Memory B cell (primary cell): Measurements from ENCODE around the gene PTPN14.
"Not testable (repeated sequence)": the region's sequence is repeated elsewhere in the genome, so short reads cannot be mapped to it uniquely, and the experiment has no call there.

Experiments used
- ATAC-seq: fragments of 150-1000 bp; cut with Tn5 transposase; 2 replicates; pipeline ENCODE4 v1.10.0; 2021; ENCODE audit warnings: low read depth, mild to moderate bottlenecking, moderate library complexity
- DNase-seq, 2 donors: peaks; one replicate each; pipeline ENCODE4 v3.0.0; 2022; ENCODE audit warnings: low spot score in 2 of 2
- H3K27ac Mint-ChIP-seq: one replicate; pipeline ENCODE4 v1.8.0; 2022; ENCODE audit warnings: mild to moderate bottlenecking, moderate library complexity, mixed read lengths
- H3K27me3 Mint-ChIP-seq: one replicate; pipeline ENCODE4 v1.8.0; 2022; ENCODE audit warnings: mixed read lengths
- H3K36me3 Mint-ChIP-seq: one replicate; pipeline ENCODE4 v1.8.0; 2022; ENCODE audit warnings: mild to moderate bottlenecking, mixed read lengths
- H3K4me1 Mint-ChIP-seq: one replicate; pipeline ENCODE4 v1.8.0; 2022; ENCODE audit warnings: mixed read lengths
- H3K4me3 Mint-ChIP-seq: one replicate; pipeline ENCODE4 v1.8.0; 2022; ENCODE audit warnings: mild to moderate bottlenecking, moderate library complexity, mixed read lengths
- H3K9me3 Mint-ChIP-seq: one replicate; pipeline ENCODE4 v1.8.0; 2022; ENCODE audit warnings: mixed read lengths

Gene PTPN14

GRCh38 chr1:214499732-214500131, 51.7 kb downstream of the PTPN14 start:
- H3K27me3 Mint-ChIP-seq, result peaks cover 2% of the 10 kb centered on the region
- no peak for ATAC-seq

GRCh38 chr1:214498021-214498420, 53.4 kb downstream of the PTPN14 start:
- Mint-ChIP-seq H3K4me3 (no peak overlapping the region), H3K36me3 (no peaks in the 10 kb centered on the region), H3K9me3 (no peaks in the 10 kb centered on the region), H3K4me1 (no peaks in the 10 kb centered on the region), H3K27me3 (peaks cover 2% of the 10 kb centered on the region), H3K27ac (no peak overlapping the region)
- DNase-seq, result no peak
- no peak for ATAC-seq

More at GRCh38 chr1:214499732-214500131, 51.7 kb downstream of the PTPN14 start:
- no peaks in the 10 kb centered on the region for H3K36me3 Mint-ChIP-seq
- no peak overlapping the region for H3K4me3 Mint-ChIP-seq
- no peaks in the 10 kb centered on the region for H3K4me1 Mint-ChIP-seq
- no peak for DNase-seq
- no peaks in the 10 kb centered on the region for H3K9me3 Mint-ChIP-seq
- H3K27ac Mint-ChIP-seq, result no peak overlapping the region

GRCh38 chr1:214496126-214496525, 55.3 kb downstream of the PTPN14 start:
- Mint-ChIP-seq H3K4me3 (no peak overlapping the region), H3K27ac (no peak overlapping the region), H3K9me3 (no peaks in the 10 kb centered on the region), H3K36me3 (no peaks in the 10 kb centered on the region), H3K27me3 (peaks cover 2% of the 10 kb centered on the region), H3K4me1 (no peaks in the 10 kb centered on the region)
- no peak for ATAC-seq
- DNase-seq, result no peak

GRCh38 chr1:214494706-214495105, 56.7 kb downstream of the PTPN14 start:
- ATAC-seq (no peak), DNase-seq (no peak)
- no peaks in the 10 kb centered on the region for H3K36me3 Mint-ChIP-seq
- no peak overlapping the region for H3K4me3 Mint-ChIP-seq
- H3K27ac Mint-ChIP-seq, result no peak overlapping the region
- H3K9me3 Mint-ChIP-seq, result no peaks in the 10 kb centered on the region
- H3K27me3 Mint-ChIP-seq, result peaks cover 2% of the 10 kb centered on the region
- no peaks in the 10 kb centered on the region for H3K4me1 Mint-ChIP-seq

- not testable (repeated sequence) for H3K4me3 Mint-ChIP-seq, H3K4me1 Mint-ChIP-seq, H3K27ac Mint-ChIP-seq, DNase-seq, ATAC-seq, H3K36me3 Mint-ChIP-seq, H3K9me3 Mint-ChIP-seq, H3K27me3 Mint-ChIP-seq
Observed at GRCh38 chr1:214494179-214494578, 57.2 kb downstream of the PTPN14 start.

GRCh38 chr1:214493126-214493796, 58.1 kb downstream of the PTPN14 start:
- Mint-ChIP-seq H3K27me3 (peaks cover 2% of the 10 kb centered on the region), H3K27ac (no peak overlapping the region), H3K36me3 (no peaks in the 10 kb centered on the region), H3K9me3 (no peaks in the 10 kb centered on the region), H3K4me1 (no peaks in the 10 kb centered on the region), H3K4me3 (no peak overlapping the region)
- DNase-seq (no peak), ATAC-seq (no peak)

- Mint-ChIP-seq H3K27me3 (peaks cover 2% of the 10 kb centered on the region), H3K4me1 (no peaks in the 10 kb centered on the region), H3K27ac (no peak overlapping the region), H3K9me3 (no peaks in the 10 kb centered on the region), H3K36me3 (no peaks in the 10 kb centered on the region), H3K4me3 (no peak overlapping the region)
- no peak for ATAC-seq
- no peak for DNase-seq
Observed at GRCh38 chr1:214492401-214493075, 58.9 kb downstream of the PTPN14 start.

- H3K36me3 Mint-ChIP-seq, result no peaks in the 10 kb centered on the region
- ATAC-seq, result no peak
- H3K27ac Mint-ChIP-seq, result no peak overlapping the region
- no peaks in the 10 kb centered on the region for H3K9me3 Mint-ChIP-seq
- no peak for DNase-seq
- H3K4me3 Mint-ChIP-seq, result no peak overlapping the region
- H3K27me3 Mint-ChIP-seq, result peaks cover 2% of the 10 kb centered on the region
- H3K4me1 Mint-ChIP-seq, result no peaks in the 10 kb centered on the region
Observed at GRCh38 chr1:214491468-214492146, 59.8 kb downstream of the PTPN14 start.

GRCh38 chr1:214485151-214485550, 66.3 kb downstream of the PTPN14 start:
- Mint-ChIP-seq H3K4me3 (no peak overlapping the region), H3K4me1 (no peaks in the 10 kb centered on the region), H3K27me3 (no peaks in the 10 kb centered on the region), H3K9me3 (no peaks in the 10 kb centered on the region), H3K36me3 (no peaks in the 10 kb centered on the region), H3K27ac (no peak overlapping the region)
- no peak for ATAC-seq
- no peak for DNase-seq

- ATAC-seq, DNase-seq, H3K9me3 Mint-ChIP-seq, H3K27me3 Mint-ChIP-seq, H3K36me3 Mint-ChIP-seq, H3K4me3 Mint-ChIP-seq, H3K4me1 Mint-ChIP-seq, H3K27ac Mint-ChIP-seq: not testable (repeated sequence)
Observed at GRCh38 chr1:214483180-214483579, 68.2 kb downstream of the PTPN14 start.

GRCh38 chr1:214481983-214482634, 69.3 kb downstream of the PTPN14 start:
- H3K27me3 Mint-ChIP-seq, H3K36me3 Mint-ChIP-seq, H3K4me3 Mint-ChIP-seq, DNase-seq, H3K9me3 Mint-ChIP-seq, H3K4me1 Mint-ChIP-seq, H3K27ac Mint-ChIP-seq, ATAC-seq: not testable (repeated sequence)

- Mint-ChIP-seq H3K4me3 (no peak overlapping the region), H3K9me3 (no peaks in the 10 kb centered on the region), H3K27ac (no peak overlapping the region), H3K4me1 (no peaks in the 10 kb centered on the region), H3K36me3 (no peaks in the 10 kb centered on the region), H3K27me3 (peaks cover 2% of the 10 kb centered on the region)
- DNase-seq (no peak), ATAC-seq (no peak)
Observed at GRCh38 chr1:214476986-214477870, 74.2 kb downstream of the PTPN14 start.

- no peak overlapping the region for H3K27ac Mint-ChIP-seq
- no peak for ATAC-seq
Observed at GRCh38 chr1:214476229-214476985, 75.0 kb downstream of the PTPN14 start.

More at GRCh38 chr1:214476229-214476985, 75.0 kb downstream of the PTPN14 start:
- H3K36me3 Mint-ChIP-seq, result no peaks in the 10 kb centered on the region
- H3K4me3 Mint-ChIP-seq, result no peak overlapping the region
- peaks cover 2% of the 10 kb centered on the region for H3K27me3 Mint-ChIP-seq
- no peaks in the 10 kb centered on the region for H3K4me1 Mint-ChIP-seq
- H3K9me3 Mint-ChIP-seq, result no peaks in the 10 kb centered on the region
- DNase-seq, result no peak
